ENCODE results near the gene SCYGR7.
"Not testable (repeated sequence)": the region's sequence is repeated elsewhere in the genome, so short reads cannot be mapped to it uniquely, and the experiment has no call there.

Gene SCYGR7, protein sequence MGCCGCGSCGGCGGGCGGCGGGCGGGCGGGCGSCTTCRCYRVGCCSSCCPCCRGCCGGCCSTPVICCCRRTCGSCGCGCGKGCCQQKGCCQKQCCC

DNA sequence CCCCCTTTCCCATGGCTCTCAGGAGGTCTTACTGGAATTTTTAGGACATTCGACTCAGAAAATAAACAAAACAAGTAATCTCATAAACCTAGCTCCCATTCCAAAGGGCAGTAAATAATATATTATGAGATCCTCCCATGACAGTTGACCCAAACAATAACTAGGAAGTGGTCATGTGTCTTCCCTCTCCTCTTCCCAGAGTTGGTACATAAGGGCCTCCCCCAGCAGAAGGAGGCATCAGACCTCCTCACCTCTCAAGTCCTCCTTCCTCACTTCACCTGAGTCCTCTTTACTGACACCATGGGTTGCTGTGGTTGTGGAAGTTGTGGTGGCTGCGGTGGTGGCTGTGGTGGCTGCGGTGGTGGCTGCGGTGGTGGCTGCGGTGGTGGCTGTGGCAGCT is at the start of gene SCYGR7:
Gene SCYGR7, plus strand, starts transcription at position 301 of the 400 bp plus-strand sequence. Its CDS starts 0 bp downstream, at position 301.
- no peak for DNase-seq

DNA sequence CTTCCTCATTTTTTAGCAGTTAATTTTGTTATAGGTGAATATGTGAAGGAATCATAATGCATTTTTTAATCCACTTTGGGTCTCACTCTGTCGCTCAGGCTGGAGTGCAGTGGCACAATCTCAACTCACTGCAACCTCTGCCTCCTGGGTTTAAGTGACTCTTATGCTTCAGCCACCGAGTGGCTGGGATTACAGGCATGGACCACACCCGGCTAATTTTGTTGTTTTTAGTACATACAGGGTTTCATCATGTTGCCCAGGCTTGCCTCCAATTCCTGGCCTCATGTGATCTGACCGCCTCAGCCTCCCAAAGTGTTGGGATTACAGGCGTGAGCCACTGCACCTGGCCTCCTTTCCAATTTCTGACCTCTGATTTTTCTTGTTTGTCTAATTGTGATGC is 43.9 kb upstream of the SCYGR7 start:
- DNase-seq = no peak

DNA sequence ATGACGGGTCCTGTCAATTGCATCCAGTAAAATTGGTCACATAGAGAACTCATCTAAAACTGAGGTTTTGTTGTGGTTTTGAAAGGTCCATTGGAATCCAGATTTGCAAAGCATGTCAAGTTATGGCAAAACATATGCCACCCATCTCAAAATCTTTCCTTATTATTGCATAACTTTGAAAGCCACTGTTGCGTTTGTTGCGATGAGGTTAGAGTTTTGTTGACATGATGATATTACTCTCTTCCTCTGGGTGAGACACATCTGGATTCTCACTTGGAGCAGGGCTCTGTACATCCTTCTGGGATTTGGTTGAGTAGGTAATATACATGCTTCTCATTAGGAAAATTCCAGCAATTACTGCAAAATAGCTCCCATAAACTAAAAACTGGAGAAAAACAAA is 40.9 kb upstream of the SCYGR7 start:
- no peak for DNase-seq

DNA sequence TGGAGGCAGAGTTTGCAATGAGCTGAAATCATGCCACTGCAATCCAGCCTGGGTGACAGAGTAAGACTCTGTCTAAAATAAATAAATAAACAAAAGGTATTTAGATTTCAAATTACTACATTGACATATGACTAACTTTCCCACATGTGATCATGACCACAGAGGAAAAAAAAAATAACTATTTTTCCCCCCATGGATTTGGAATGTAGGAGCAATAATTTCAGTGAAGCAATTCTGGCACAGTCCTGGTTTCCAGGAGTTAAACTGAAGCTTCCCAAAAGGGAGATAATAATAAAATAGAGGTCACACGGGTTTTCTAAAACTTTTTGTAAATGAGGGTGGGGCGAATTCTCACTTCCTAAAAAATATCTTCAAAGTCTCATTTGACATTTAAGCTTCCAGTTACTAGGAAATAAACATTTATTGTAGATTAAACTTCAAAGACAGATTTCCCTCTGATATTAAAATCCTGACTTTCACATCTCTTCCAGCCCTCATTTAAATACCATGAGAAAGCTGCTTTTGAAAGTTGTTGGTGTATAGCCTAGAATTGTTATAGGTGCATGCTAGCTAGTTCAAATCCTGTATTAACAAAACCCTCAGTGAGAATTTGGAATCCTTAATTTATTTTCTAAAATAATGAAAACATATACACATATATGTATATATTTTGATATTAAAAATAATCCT is 31.0 kb upstream of the SCYGR7 start:
- DNase-seq = no peak

DNA sequence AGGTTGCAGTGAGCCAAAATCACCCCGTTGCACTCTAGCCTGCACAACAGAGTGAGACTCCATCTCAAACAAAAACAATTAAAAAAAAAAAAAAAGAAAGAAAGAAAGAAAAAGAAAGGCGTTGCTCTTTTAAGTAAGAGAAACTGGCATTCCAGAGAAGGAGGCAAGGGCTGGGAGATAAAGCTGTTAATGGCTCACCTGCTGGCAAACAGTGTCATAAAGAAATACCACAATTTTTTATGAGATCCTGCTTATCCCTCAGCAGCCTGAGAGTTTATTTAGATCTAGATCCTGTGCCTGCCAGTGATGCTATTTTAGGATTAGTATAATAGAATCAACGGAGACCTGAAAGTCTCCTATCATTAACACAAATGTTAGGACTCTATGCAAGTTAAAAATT is 26.6 kb upstream of the SCYGR7 start:
- DNase-seq = no peak

DNA sequence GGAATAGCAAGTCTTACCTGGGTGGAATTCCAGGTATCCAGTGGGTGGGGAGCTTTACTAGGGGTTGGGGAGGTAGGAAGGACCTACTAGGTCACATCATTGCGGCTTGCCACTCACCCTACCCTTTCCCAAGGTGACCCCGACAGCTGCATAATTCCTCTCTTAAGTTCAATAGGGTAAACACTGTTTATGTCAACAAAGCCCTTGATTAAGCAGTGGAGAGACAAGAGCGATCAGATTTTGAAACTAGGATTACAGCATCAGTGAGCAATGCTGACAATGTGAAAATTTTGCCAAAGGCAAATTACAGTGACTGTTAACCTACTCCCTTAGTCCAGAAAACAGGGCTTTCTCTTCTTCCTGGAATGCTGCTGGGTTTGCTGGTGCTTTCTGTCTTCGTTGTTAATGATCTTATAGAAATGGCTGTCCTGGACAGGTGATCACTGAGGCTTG is 24.8 kb upstream of the SCYGR7 start:
- no peak for DNase-seq

DNA sequence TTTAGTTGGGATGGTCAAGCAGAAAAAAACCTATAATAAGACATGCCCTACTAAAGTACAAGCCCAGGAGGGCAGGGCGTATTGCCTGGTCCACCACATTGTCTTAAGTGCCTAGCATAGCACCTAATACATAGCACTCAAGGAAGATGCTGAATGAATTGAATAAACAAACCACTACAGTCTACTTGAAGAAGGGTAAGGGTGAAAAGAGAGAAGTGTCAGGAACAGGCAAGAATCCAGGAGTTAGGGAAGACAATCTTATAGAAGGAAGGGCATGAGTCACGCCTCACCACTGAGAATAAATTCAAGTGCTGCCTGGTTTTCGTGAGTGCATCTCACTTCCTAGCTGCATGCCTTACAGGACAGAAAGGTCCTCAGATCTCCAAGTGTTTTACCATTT is 24.2 kb upstream of the SCYGR7 start:
- no peak for DNase-seq

DNA sequence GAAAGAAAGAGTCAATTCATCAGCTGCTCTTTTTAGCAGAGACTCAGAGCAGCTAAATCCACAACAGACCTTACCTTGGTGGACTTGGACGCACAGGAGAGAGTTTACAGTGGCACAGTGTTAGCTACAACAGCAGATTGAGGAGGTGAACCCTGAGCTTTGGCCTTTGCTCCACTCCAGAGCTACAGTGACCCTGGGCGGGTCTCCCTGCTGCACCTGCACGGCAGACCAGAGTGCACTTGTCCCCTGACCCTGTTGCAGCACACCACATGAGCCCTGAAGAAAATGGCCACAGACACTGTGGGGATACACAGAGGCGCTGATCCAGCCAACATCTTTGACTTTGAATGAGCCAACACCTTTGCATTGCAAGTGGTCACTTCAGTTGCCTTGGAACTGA is 21.3 kb upstream of the SCYGR7 start:
- no peak for DNase-seq

DNA sequence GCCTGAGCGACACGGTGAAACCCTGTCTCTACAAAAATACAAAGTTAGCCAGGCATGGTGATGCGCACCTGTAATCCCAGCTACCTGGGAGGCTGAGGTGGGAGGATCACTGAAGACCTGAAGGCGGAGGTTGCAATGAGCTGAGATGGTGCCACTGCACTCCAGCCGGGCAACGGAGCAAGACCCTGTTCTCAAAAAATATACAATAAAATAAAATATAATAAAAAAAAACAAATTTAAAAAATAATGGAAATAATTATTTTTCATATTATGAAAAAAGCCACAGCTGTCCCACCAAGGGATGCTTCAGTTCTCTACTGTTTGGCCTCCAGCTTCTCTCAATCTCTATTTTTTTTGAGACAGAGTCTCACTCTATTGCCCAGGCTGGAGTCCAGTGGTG is 20.7 kb upstream of the SCYGR7 start:
- DNase-seq = no peak

DNA sequence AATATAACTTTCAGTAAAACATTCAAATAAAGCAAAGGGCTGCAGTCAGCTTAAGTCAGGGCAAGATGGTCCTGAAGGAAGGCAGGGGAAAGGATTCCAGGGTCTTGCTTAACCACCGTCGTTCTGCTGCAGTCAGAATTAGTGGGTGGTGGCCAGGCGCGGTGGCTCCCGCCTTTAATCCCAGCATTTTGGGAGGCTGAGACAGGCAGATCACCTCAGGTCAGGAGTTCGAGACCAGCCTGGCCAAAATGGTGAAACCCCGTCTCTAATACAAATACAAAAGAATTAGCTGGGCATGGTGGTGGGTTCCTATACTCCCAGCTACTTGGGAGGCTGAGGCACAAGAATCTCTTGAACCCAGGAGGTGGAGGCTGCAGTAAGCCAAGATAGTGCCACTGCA is 17.1 kb upstream of the SCYGR7 start:
- no peak for DNase-seq

DNA sequence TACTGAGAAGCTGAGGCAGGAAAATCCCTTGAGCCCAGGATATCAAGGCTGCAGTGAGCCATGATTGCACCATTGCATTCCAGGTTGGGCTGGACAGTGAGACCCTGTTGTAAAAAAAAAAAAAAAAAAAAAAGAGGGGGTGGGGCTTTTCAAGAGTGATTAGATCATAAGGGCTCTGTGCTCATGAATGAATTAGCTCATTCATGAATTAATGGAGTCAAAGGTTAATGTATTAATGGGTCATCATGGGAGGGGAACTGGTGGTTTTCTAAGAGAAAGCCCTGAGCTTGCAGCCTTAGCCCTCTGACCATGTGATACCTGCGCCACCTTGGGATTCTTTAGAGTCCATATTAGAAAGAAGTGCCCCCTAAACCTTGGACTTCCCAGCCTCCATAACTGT is 14.8 kb upstream of the SCYGR7 start:
- DNase-seq = no peak

DNA sequence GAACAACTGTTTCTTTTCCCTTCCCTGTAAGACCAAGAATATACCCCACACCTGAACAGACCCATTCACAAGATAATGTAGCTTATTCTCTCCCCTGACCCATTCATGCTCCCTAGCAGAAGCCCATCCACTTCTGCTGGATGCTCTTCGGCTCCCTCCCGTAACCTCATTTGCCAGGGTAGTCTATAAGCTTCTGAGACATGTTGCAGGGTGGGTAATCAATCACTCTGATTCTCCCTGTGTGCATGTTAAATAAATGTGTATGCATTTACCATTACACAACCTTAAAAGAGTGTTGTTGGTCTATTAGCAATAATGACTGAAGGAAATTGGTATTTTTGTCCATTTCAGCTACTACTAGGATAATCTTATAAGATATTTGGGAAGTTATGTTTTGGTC is 11.6 kb upstream of the SCYGR7 start:
- no peak for DNase-seq

DNA sequence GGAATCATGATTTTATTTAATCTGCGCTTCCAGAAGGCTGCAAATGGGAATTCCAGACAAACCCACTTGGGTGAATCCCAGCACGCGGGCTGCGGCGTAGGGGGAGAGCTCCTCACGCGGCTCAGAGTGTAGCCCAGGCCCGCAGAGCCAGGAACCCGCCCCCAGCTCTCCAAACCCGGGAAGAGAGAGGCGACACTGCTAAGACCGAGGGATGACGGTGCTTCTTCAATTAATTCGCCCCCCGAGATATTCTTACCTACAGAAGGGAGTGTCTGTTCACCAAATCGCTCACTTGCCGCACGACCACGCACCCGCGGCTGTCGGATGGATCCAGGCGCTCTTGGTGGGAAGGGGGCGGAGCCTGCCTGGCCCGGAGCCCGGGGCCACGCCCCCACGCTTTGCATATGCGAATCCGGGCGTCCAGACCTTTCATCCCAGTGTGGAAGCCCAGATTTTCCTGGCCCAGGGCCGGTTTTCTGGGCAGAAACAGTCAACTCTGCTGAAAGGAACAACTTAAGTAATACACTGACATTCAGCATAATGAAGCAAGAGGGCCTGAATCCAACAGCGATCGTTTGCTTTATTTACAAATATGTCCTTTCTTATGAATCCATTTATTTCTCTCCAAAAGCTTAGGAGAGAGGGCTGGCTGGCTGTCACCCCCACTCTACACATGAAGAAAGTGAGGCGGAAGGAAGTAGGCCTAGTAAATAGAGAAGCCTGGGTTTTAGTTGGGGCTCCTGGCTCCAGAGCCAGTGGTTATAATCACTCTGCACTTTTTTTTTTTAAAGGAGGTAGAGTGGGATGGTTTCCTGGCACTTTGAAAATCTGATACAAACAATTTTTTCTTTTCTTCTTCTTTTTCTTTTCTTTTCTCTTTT is 10.2 kb upstream of the SCYGR7 start, which contains the start of gene SLC19A3:
Gene SLC19A3, minus strand, starts transcription at position 342 of the 881 bp plus-strand sequence. CDS start 15,710 bp downstream, outside the sequence.
- DNase-seq = peak; percentile 66

DNA sequence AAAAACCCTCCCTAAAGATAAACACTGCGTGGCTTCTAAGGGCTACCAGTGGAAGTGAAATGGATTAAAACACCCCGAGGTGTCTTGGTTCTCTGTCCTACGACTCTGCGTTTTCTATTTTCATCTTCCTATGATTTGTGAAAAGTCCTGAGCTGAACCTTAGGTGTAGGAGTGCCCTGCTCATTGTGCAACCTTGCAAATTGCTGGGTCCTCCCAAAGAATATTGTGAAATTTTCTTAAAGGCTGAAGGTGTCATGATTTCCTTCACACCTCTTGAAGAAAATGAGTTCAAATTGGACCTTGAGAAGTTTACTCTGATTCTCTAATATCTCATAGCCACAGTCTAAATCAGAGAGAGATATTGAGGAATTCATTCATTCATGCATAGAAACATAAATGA is 8.5 kb upstream of the SCYGR7 start:
- no peak for DNase-seq

DNA sequence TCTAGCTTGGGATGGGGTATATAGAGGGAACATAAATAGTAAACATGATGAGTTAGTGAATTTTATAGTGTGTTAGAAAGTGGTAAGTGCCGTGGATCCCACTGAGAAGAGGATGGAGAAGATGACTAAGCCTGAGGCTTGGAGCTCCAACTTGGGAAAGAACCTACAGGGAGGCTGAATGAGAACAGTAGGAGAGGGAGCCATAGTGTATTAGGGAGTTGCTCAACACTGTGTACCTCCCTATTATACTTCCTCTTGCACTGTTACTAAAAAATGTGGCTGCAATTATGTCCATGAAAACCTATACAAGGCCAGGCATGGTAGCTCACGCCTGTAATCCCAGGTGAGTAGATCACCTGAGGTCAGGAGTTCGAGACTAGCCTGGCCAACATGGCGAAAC is 7.5 kb upstream of the SCYGR7 start:
- DNase-seq = no peak

DNA sequence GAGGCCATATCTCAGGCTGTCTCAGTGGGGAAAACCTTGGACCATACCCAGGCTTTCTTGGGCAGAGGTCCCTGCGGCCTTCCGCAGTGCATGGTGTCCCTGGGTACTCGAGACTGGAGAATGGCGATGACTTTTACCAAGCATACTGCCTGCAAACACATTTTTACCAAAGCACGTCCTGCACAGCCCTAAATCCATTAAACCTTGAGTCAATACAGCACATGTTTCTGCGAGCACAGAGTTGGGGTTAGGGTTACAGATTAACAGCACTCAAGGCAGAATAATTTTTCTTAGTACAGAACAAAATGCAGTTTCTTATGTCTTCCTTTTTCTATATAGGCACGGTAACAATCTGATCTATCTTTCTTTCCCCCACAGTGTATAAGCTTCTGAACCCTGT is 5.3 kb upstream of the SCYGR7 start:
- DNase-seq = not testable (repeated sequence)

DNA sequence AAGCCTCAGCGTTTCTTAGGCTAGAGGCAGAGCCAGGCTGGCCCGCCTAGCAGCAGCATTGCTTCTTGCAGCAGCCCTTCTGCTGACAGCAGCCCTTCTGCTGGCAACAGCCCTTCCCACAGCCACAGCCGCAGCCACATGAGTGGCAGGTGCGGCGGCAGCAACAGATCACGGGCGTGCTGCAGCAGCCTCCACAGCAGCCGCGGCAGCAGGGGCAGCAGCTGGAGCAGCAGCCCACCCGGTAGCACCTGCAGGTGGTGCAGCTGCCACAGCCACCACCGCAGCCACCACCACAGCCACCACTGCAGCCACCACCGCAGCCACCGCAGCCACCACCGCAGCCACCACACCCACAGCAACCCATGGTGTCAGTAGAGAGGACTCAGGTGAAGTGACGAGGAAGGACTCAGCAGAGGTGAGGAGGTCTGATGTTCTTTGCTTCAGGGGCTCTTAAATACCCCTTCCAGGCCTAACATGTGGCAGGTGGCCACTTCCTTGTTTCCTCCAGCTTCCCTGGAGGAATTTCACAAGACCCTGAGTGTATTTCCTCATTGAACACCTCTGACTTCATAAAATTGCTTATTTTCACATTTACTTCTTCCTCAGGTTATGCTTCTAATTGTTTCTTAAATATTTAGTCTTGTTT is 3.6 kb upstream of the SCYGR7 start, which contains the start of gene SCYGR6:
Gene SCYGR6, minus strand, starts transcription at position 364 of the 646 bp plus-strand sequence. Its CDS starts 0 bp downstream, at position 364.
- no peak for DNase-seq

DNA sequence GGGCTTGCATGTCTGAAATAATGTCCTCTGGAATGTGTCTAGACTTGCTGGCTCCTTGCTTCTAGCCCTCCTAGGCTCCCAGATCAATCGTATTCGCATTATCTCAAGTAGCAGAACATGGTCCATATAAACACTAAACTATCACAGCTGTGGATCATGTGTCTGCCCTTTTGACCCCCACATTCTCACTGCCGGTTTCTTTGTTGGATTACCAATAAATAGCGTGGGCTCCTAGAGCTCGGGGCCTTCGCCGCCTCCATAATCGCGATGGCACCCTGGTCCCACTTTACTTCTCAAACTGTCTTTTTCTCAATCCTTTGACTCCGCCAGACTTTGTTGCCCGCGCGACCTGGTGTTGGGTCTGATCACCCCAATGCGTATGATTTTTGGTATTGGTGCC is 11.2 kb downstream of the SCYGR7 start:
- DNase-seq = no peak

DNA sequence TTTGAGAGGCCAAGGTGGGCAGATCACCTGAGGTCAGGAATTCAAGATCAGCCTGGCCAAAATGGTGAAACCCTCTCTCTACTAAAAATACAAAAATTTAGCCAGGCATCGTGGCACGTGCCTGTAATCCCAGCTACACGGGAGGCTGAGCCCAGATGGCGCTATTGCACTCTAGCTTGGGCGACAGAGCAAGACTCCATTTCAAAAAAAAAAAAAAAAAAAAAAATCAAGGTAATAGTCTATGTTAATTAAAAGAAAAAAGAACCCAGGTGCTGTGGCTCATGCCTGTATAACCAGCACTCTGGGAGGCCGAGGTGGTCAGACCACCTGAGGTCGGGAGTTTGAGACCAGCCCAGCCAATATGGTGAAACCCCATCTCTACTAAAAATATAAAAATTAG is 12.6 kb downstream of the SCYGR7 start:
- not testable (repeated sequence) for DNase-seq

DNA sequence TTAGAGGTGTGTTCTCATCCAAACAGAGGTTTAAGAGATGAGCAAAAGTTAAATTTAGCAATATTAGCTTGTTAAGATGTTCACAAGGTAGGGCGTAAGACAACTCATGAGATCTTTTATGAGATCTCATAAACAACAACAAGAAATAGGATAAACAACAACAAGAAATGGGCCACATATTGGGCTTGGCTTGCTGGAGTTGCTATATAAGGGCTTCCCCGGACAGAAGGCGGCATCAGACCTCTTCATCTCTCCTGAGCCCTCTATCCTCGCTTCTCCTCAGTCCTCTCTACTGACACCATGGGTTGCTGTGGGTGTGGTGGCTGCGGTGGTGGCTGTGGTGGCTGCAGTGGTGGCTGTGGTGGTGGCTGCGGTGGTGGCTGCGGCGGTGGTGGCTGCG is 17.5 kb downstream of the SCYGR7 start, which contains the start of gene SCYGR8:
Gene SCYGR8, plus strand, starts transcription at position 301 of the 400 bp plus-strand sequence. Its CDS starts 0 bp downstream, at position 301.
- no peak for DNase-seq

DNA sequence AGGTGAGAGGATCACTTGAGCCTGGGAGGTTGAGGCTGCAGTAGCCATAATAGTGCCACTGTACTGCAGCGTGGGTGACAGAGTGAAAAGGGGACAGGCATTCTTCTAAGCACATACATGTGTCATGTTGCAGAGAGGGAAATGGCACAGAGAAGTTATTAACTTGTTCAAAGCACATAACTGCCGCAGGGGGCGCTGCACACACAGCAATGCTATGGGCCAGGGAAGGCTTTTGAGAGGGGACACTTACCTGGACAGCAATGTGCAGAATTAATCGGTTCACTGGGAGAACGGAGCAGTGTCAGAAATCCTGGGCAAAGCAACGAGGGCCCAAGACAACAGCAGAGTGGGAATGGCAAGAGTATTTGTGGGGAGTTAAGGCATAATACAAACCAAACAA is 19.9 kb downstream of the SCYGR7 start:
- DNase-seq = no peak

DNA sequence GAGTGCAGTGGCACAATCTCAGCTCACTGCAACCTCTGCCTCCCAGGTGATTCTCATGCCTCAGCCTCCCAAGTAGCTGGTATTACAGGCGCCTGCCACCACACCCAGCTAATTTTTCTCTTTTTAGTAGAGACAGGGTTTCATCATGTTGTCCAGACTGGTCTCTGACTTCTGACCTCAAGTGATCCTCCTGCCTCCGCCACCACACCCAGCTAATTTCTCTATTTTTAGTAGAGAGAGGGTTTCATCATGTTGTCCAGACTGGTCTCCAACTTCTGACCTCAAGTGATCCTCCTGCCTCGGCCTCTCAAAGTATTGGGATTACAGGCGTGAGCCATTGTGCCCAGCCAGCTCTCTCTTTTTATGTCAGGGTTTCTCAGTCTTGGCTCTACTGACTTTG is 28.1 kb downstream of the SCYGR7 start:
- not testable (repeated sequence) for DNase-seq
